GM18505 (cell line): ENCODE results near the gene GRAMD4.

ENCODE experiments used
- ATAC-seq: cut with Tn5 transposase; IDR thresholded peaks from one replicate; pipeline ENCODE4 v1.9.1; 2021; ENCODE audit not compliant: unreplicated experiment
- POLR2A ChIP-seq: IDR thresholded peaks from 4 replicates; pipeline ENCODE4 v1.6.1; 2011; ENCODE audit warnings: borderline replicate concordance; ENCODE audit not compliant: insufficient read depth, insufficient read length; ENCODE audit errors: extremely low read depth

Gene GRAMD4

GRCh38 chr22:46682011-46682731 is 62.0 kb downstream of the GRAMD4 start:
- TF ChIP-seq POLR2A, result no peak
- no peak for ATAC-seq

GRCh38 chr22:46684706-46685105 is 64.5 kb downstream of the GRAMD4 start:
- peak; percentile 79 for ATAC-seq
- TF ChIP-seq POLR2A, result no peak

- TF ChIP-seq POLR2A, result no peak
- ATAC-seq, result no peak
These were observed 66.2 kb downstream of the GRAMD4 start for GRCh38 chr22:46686221-46687047.

GRCh38 chr22:46687048-46687444 is 66.9 kb downstream of the GRAMD4 start:
- no peak for TF ChIP-seq POLR2A
- ATAC-seq, result no peak

- TF ChIP-seq POLR2A, result no peak
- ATAC-seq, result no peak
These were observed 67.3 kb downstream of the GRAMD4 start for GRCh38 chr22:46687460-46687859.

GRCh38 chr22:46688949-46689348 is 68.8 kb downstream of the GRAMD4 start:
- ATAC-seq, result no peak

GRCh38 chr22:46690146-46690545 is 70.0 kb downstream of the GRAMD4 start:
- ATAC-seq, result no peak

More at GRCh38 chr22:46688949-46689348, 68.8 kb downstream of the GRAMD4 start:
- no peak for TF ChIP-seq POLR2A

GRCh38 chr22:46691571-46691970 is 71.4 kb downstream of the GRAMD4 start:
- no peak for TF ChIP-seq POLR2A
- no peak for ATAC-seq

More at GRCh38 chr22:46690146-46690545, 70.0 kb downstream of the GRAMD4 start:
- TF ChIP-seq POLR2A, result no peak

- no peak for ATAC-seq
- no peak for TF ChIP-seq POLR2A
These were observed 73.6 kb downstream of the GRAMD4 start for GRCh38 chr22:46693634-46694415.

- no peak for ATAC-seq
- TF ChIP-seq POLR2A, result no peak
These were observed 74.4 kb downstream of the GRAMD4 start for GRCh38 chr22:46694416-46695170.

GRCh38 chr22:46695346-46696228 is 75.4 kb downstream of the GRAMD4 start:
- ATAC-seq, result no peak
- no peak for TF ChIP-seq POLR2A

- ATAC-seq, result no peak
- TF ChIP-seq POLR2A, result no peak
These were observed 76.0 kb downstream of the GRAMD4 start for GRCh38 chr22:46696229-46696518.

- TF ChIP-seq POLR2A, result no peak
- no peak for ATAC-seq
These were observed 76.4 kb downstream of the GRAMD4 start for GRCh38 chr22:46696614-46697013.
